Fibroblast of pulmonary artery (primary cell): ENCODE measurements around the gene CDH23.

ENCODE experiments used
- DNase-seq: peaks from one replicate; pipeline ENCODE4 v3.0.0-alpha.2; 2010; ENCODE audit warnings: low read depth
- H3K4me3 ChIP-seq: replicated peaks from 2 replicates; pipeline ENCODE4 v1.5.1; 2011; ENCODE audit warnings: low read depth, mild to moderate bottlenecking, control low read depth, low read length, moderate library complexity
- TF ChIP-seq, protein P1 (sequence below): IDR thresholded peaks from 2 replicates; pipeline ENCODE4 v1.5.1; 2011; ENCODE audit warnings: mild to moderate bottlenecking, control low read depth, low read length, inconsistent platforms; ENCODE audit errors: missing control alignments

CDH23 gene

DNA sequence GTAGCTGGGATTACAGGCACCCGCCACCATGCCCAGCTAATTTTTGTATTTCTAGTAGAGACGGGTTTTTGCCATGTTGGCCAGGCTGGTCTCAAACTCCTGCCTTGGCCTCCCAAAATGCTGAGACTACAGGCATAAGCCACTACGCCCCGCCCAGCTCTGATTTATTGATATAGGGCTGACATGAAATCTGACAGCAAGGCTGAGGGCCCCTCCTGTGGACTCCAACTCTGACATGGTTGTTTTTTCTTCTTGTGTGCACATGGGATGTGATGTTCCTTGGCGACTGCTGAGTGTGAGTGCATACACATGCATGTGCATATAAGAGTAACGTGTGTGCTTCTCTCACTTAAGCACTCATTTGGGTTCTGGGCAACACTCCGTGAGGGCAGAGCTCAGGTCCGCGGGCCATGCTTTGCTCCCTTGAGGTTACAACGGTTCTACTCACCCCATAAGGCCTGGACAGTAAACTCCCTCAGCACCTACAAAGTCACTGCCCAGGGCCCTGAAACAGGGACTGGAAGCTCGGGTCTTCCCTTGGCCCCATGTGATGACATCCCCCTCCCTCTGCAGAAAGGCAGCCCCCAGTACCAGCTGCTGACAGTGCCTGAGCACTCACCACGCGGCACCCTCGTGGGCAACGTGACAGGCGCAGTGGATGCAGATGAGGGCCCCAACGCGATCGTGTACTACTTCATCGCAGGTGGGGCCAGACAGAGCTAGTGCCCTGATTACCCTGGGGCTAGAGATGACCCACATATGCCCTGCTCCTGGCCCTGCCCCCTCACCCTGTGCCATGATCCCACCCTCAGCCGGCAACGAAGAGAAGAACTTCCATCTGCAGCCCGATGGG, 410.2 kb downstream of the CDH23 start:
- TF ChIP-seq, protein P1, sequence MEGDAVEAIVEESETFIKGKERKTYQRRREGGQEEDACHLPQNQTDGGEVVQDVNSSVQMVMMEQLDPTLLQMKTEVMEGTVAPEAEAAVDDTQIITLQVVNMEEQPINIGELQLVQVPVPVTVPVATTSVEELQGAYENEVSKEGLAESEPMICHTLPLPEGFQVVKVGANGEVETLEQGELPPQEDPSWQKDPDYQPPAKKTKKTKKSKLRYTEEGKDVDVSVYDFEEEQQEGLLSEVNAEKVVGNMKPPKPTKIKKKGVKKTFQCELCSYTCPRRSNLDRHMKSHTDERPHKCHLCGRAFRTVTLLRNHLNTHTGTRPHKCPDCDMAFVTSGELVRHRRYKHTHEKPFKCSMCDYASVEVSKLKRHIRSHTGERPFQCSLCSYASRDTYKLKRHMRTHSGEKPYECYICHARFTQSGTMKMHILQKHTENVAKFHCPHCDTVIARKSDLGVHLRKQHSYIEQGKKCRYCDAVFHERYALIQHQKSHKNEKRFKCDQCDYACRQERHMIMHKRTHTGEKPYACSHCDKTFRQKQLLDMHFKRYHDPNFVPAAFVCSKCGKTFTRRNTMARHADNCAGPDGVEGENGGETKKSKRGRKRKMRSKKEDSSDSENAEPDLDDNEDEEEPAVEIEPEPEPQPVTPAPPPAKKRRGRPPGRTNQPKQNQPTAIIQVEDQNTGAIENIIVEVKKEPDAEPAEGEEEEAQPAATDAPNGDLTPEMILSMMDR, result no peak
- no peak for DNase-seq
- no peak overlapping the region for H3K4me3 ChIP-seq

DNA sequence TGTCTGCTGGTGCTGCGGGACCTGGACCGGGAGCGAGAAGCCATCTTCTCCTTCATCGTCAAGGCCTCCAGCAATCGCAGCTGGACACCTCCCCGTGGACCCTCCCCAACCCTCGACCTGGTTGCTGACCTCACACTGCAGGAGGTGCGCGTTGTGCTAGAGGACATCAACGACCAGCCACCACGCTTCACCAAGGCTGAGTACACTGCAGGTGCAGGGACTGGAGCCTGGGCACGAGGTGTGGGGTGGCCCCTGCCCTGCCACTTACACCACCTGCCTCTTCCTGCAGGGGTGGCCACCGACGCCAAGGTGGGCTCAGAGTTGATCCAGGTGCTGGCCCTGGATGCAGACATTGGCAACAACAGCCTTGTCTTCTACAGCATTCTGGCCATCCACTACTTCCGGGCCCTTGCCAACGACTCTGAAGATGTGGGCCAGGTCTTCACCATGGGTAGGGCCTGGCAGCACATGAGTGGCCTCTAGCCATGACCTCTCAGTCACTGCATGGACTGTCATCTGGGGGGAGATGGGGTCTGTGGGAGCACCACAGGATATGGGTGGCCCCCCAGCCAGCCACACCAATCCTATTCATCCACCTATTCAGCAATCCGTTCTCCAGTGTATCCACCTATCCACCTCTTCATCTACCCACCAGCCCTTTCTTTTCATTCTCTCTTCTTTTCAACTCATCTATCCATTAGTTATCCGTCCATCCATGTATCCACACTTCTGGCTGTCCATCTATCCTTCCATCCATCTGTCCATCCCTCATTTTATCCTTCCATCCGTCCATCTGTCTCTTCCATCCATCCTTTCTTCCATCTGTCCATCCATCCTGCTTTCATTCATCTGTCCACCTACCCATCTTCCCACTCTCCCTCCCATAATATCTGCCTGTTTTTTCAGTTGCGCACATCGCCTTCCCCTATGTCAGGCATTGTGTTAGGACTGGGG, 411.1 kb downstream of the CDH23 start:
- DNase-seq, result no peak
- TF ChIP-seq, protein P1, result no peak
- no peak overlapping the region for H3K4me3 ChIP-seq

DNA sequence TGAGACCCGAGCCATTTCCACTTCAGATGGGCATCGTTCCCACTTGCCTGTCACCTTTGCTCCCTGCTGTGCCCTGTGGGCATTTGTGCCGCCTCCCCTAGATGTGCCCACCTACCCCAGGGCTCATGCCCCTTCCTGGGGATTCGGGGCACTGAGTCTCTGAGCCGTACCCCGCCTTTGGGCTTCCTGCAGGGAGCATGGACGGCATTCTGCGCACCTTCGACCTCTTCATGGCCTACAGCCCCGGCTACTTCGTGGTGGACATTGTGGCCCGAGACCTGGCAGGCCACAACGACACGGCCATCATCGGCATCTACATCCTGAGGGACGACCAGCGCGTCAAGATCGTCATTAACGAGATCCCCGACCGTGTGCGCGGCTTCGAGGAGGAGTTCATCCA, 412.9 kb downstream of the CDH23 start:
- TF ChIP-seq, protein P1, result no peak
- DNase-seq, result no peak
- H3K4me3 ChIP-seq, result no peak overlapping the region

DNA sequence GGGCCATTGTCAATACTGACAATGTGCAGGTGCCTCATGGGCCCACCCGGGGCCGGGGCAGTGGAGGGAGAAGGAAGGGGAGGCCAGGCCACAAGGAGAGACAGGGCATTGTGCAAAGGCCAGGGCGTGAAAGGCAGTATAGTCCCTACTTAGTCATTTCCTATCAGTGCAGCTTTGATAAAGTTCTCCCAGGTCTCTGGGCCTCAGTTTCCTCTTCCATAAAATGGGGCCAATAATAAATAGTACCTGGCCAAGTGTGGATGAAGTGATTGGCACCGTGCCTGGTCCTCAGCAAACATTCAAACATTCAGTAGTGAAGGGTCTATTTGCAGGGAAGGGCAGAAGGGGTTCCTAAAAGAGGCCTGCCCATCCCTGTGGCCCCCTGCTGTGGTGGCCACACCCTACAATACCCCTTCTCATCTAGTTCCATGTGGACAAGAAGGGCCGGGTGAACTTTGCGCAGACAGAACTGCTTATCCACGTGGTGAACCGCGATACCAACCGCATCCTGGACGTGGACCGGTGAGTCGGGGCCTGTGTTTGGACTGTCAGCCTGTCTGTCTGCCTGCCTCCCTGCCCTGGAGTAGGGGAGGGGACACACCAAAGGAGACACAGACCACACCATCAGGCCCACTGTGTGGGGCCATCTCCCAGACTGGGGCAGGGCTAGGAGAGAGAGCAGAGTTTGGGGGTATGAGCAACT, 413.5 kb downstream of the CDH23 start:
- TF ChIP-seq, protein P1, result no peak
- H3K4me3 ChIP-seq, result no peak overlapping the region
- DNase-seq, result no peak

DNA sequence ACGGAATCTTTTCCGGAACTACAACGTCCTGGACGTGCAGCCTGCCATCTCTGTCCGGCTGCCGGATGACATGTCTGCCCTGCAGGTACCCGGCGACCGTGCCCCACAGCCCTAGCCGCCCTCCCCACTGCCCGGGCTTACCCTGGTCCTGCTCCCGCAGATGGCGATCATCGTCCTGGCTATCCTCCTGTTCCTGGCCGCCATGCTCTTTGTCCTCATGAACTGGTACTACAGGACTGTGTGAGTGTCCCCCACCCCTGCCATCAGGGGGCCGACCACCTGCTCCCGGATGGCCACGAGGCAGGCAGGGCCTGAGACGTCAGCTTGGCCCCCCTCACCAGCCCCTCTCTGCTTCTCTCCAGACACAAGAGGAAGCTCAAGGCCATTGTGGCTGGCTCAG, 414.6 kb downstream of the CDH23 start:
- no peak for DNase-seq
- TF ChIP-seq, protein P1, result no peak
- H3K4me3 ChIP-seq, result no peak overlapping the region

DNA sequence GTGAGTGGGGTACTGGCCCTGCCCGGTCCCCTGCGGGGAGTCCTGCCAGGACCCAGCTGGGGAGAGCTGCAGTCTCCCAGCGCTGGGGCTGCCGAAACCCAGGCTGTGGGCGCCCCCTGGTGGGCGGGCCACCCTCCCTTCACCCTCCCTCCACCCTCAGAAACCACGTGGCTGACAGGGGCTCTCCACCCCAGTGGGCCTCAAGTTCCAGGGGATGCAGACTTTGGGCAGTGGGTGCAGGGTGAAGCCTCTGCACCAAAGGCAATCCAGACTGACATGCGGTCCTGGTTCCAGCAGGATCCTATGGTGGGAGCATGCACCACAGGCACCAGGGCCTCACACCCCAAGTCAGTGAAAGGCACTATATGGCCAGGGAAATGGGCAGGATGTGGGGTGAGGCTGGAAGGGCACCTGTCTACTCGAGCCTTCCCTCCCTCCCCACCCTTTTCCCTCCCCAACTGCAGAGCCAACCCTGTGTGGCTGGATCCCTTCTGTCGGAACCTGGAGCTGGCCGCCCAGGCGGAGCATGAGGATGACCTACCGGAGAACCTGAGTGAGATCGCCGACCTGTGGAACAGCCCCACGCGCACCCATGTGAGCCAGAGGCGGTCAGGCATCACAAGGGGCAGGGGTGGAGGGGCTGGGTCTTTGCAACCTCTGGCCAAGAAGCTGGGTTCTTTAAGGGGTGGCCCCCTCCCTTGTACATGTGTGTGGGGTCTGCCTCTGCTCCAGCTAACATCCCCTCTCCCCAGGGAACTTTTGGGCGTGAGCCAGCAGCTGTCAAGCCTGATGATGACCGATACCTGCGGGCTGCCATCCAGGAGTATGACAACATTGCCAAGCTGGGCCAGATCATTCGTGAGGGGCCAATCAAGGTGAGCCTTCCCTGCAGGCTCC, 415.5 kb downstream of the CDH23 start:
- peak; percentile 54 for DNase-seq
- no peak overlapping the region for H3K4me3 ChIP-seq
- TF ChIP-seq, protein P1, result peak; percentile 79
